NCI-H2107 (cell line): ENCODE data around the gene DTNBP1.
A peak's percentile ranks its signal among the peaks of the same experiment; 100 is the strongest.

Experiments used
- DNase-seq: peaks from one replicate; lab custom pipeline; 2025; lab: John Stamatoyannopoulos, UW

DTNBP1 gene

DNA sequence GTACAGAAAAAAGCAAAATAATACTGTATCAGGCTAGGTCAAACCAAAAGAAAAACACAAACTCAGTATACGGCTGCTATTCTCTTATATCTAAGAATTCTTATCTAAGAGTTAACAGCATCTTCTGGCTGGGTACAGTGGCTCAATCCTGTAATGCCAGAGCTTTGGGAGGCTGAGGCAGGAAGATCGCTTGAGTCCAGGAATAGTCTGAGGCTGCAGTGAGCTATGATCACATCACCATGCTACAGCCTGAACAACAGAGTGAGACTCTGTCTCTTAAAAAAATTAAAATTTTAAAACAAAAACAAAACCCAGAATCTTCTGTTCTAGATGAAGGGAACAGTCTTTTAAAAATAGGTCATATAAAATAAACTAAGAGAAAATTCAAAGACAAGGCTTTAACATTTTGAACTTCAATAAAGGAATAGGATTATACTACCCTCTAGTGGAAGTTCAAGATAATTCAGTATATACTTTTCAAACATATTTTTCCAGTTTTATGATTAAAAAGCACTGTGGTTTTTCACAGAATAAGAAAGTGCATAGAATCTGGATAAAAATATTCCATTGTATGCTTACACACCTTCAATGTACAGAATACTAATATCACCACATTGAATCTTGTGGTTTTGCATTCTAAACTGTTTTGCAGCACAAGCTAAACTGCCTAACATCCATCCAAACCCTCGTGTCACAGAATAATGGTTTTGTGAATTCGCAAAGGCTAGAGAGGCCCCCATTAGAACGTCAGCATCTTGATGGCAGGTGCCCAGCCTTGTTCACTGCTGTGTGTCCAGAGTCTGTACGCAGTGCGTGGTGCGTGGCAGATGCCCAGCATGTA lies 39.3 kb downstream of the DTNBP1 start:
- no peak for DNase-seq

DNA sequence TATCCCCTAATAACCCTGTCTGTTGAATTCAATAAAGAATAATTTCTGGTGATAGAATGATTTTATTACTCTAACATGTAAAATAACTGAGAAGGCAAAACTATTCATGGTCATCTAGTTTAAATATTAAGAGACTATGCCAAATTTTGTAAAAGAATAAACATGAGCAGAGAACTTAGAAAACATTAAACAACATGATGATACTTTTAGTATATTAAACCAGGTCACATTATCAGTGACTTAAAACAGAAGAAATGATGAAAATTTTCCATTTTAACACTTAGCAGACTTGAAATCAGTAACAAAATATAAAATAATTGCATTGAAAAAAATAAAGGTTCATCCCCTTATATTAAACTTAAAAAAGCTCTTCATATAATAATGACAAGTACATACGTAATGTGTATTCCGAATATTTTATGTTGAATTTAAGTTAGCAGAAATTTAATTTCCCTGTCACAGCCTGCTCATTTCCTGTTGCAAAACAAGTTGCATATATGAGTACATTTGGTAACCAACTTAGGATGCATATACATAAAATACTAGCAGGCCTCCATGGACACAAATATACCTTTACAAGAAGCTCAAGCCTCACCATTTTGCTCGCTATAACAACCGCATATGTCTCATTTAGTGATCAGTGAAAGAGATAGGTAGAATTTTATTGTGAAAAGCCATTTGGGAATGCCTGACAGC lies 40.6 kb downstream of the DTNBP1 start:
- no peak for DNase-seq

DNA sequence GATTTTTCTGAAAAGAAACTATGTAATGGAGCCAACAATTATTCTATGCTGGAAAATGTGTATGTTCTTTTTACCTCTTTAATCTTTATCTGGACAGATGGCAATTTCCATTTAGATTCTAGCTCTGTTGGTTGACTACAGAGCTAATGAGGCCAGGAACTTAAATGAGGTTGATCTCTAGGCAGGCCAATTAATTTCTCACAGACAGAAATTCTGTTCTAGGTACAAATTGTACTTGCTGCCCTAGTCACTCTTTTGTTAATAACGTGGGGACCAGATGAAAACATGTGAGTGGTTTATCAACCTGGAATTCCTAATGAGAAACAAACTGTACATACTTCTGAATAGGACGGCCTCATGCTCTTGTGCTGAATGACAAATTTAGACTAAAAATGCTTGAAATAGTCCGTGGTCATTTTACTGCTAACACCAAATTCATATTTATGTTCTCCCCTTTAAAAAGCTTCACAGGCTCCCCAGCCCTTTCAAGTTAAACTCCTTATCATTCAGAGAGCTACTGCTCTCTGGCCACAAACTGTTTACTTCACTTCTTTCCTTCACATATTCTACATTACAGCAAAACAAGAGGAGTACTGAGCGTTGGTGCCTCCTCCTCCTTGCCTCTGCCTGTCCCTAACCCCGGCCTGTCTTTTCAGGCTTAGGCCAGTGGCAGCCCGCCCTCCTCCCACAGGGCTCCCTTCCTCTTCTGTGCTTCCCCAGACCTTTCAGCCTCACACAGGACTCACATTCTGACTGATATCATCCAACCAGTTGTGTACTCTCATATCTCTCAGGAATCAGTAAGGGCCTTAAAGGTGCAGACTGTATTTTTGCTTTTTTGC lies 41.4 kb downstream of the DTNBP1 start:
- DNase-seq, result no peak

DNA sequence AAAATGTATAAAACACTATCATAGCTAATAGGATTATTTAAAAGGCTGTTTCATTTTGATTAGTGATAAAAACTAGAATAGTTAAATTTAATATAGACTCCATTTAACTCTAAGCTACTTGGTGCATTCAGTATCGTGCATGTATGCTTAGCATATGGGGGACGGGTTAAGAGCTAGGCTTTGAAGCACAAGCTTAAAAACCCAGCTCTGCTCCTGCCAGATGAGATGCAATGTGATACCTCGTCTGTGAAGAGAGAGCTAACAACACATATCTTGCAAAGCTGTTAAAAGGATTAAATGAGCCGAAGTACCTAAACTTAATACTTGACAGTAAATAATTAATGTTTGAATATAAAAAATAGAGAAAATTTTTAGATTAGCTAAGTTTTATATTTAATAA lies 42.2 kb downstream of the DTNBP1 start:
- DNase-seq, result peak; percentile 6

DNA sequence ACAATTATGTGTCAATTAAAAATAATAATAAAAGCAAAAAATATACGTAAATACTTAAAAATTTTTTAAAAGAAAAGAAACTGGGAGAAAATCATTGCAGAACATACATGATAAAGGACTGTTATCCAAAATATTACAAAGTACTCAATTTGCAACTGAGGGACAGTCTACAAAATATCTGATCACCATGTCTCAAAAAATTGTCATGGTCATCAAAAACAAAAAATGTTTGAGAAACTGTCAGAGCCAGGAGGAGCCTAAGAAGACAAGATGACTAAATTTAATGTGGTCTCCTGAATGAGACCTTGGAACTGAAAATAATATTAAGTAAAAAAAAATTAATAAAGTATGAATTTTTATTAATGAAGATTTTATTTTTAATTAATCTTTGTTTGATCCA lies 43.5 kb downstream of the DTNBP1 start:
- DNase-seq, result no peak

DNA sequence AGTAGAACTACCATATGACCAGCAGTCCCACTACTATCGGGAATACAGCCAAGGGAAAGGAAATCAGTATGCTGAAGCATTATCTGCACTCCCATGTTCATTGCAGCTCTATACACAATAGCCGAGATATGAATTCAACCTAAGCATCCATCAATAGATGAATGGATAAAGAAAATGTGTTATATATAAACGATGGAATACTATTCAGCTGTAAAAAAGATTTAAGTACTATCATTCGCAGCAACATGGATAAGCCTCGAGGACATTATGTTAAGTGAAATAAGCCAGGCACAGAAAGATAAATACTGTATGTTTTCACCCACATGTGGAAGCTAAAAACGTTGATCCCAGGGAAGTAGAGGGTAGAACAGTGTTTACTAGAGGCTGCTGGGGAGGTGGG lies 44.1 kb downstream of the DTNBP1 start:
- DNase-seq, result no peak

DNA sequence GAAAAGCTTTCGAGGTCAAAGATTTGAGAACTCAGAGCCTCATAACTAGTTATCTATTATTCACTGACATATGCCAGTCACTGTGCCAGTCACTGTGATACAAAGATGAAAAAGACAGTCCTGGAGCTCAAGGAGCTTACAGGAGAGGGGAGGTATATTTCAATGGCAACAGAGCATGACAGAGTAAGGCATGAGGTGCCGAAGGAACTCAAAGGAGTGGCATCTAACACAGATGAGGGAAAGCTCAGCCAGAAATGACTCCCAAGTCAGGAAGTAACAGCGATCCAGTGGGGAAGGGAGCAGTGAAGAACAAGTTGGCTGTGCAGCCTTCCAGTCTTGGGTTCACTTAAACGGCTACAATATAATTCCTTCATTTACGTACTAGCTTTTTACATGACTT lies 46.6 kb downstream of the DTNBP1 start:
- no peak for DNase-seq

DNA sequence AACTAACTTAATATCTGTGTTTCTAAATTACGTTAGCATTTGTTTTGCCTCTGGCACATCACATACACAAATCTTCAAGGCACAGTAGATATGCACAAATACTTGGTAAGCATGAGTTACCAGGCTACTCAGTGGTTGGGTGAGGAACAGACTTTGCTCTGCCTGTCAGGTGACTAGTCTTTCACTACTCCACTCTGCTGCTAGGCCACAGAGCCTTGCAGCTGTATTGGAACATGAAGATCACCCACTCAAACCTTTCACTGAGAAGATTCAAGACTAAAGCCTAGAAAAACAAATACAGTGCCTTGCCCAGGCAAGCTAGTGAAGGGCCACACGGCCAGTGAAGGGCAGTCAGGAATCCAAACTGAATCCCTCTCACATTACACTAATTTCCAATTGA lies 47.0 kb downstream of the DTNBP1 start:
- DNase-seq, result no peak

DNA sequence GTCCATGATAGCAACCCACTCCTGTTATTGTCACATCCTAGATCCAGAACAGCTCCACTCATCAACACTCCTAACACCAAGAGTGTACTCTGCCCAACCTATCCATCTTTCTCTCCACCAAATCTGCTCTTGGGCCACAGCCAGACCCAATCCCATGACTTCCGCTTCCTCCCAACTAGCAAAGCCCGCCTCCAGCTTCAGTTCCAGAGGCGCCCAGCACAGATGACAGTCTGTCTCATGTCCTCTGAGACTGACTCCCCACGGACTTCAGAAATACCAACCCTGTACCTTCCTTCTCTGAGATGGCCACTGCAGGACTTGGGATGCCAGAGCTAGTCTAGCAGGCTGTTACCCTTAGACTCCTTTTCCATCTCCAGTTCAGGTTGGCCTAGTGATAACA lies 48.6 kb downstream of the DTNBP1 start:
- DNase-seq, result no peak

DNA sequence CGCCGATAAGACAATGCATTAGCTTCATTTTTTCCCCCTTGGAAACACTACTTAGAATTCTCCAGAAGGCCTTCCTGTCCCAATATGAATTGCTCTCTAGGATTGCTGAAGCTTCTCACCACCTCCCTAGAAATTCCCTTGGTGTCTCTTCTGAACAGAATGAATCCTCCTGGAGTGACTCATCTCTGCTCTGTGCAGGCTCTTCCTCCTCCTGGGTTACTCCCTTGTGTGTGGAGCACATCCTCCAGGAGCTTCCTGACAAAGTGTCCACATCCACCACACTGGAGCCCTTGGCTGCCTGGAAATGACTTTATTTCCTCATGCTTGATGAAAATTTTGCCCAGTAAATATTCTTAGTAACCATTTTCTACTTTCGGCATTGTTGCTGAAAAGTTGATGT lies 54.4 kb downstream of the DTNBP1 start:
- no peak for DNase-seq

DNA sequence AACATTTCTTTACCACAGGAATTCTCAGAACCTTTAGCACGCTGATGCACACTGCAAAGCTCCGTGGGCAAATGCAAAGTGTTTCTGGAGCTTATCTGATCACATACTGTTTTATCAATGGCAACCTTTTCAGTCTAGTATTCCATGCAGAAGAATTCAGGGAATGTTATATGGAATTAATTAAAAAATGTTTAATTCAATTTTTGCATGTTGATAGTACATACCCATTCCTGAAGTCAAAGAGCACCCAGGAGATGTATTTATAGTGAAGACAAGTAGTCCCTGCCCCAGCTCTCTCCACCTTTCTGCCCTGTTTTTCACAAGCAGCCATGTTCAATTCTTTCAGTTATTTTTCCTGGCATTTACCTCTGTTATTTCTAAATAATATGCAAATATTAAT lies 55.2 kb downstream of the DTNBP1 start:
- no peak for DNase-seq

DNA sequence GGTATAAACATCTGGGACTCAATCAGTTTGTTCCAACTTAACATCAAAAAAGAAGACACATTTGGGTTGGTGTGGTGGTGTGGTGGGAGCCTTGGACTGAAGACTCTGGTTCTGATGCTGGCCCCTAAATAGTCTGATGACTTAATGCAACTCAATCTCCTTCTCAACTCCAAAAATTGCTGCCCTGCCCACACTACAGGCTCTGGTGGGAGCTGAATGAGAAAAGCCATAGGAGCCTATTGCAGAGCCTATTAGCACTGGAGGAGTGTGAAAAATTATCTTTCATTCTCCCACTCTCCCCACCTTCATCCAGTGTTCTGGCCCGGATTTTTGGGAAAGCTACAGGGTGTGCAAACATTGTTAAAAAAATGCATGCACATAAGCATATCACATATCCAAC lies 56.5 kb downstream of the DTNBP1 start:
- DNase-seq, result no peak

DNA sequence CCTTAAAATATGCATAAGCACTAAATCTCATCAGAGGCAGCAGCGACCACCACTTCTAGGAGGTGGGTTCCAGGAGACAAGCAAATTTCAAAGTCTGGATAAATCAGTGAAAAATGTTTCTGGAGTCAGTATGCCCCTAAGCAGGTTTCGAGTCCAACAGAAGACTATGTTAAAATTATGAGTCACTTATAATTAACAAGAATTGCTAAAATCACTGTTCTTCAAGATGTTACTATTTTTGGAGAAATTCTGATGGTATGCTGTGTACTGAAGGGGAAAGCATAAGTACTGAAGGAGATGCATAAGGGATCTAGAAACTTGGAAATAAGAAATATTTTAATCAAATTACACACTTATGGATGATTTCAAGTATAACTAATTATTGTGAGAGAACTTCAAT lies 58.0 kb downstream of the DTNBP1 start:
- DNase-seq, result no peak

DNA sequence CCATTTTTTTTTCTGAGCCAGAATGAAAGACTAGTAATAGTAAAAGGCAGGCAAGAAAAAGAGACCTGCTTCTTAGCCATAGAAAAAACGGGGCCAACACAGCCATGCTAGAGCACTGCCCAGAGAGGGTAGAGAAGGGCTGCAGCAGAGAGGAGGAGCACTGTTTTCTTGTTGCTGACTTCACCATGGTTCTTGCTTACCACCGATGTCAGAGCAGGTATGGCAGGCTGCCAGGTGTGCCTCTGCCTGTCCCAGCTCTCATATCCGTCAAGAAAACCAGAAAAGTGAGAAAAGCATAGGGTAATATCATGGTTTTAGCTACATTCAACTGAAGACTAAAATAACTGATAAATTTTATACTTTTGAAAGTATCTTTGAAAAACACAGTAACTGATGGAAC lies 60.7 kb downstream of the DTNBP1 start:
- no peak for DNase-seq

DNA sequence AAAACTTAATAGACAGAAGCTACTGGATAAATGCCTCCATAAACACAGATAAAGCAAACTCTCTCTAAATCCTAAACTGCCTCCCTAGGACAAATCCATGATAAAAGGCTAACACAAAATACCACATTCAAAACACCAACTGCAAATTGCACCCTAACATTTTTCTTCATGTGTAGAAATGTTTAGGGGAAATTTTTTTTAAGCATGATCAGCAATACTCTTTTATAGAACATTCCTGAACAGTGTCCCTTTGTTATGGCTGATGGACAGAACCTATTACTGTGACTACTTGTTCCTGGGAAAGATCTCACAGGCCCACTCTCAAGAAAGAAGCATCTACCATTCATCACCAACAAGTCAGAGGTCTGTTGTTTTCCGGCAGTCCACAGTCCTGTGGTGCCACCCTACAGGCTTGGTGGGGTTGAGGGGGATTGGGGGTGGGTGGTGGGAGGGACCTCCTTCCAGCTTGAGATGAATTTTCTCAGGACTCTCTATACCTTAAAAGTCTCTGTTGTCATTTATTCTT lies 64.5 kb downstream of the DTNBP1 start:
- no peak for DNase-seq

DNA sequence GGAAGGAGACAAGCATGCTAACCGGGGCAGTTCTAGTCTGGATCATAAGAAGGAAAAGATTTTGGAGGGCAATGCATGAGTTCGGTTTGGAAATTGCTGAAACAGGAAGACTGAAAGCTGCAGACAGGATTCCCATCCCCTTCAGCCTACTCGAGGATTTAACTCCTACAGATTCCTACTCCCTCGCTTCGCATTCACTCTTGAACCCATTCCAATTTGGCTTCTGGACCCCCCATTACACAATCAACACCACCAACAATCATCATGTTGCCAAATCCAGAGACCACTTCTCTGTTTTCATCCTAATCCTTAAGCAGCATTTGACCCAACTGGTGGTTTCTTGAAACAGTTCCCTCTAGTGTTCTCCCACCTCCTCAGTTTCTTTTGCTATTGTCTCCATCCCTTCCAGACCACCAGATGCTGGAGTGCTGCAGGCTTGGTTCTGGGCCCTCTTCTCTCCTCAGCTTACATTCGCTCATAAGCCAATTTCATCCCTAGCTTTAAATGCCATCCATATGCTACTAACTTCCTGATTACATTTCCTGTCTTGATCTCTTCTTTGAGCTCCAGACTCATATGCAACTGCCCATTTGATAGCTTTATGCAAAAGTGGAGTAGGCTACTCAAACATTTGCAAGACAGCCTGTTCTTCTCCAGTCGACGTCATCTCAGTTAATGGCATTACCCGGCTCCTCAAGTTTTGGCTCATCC lies 66.5 kb downstream of the DTNBP1 start:
- DNase-seq, result no peak

DNA sequence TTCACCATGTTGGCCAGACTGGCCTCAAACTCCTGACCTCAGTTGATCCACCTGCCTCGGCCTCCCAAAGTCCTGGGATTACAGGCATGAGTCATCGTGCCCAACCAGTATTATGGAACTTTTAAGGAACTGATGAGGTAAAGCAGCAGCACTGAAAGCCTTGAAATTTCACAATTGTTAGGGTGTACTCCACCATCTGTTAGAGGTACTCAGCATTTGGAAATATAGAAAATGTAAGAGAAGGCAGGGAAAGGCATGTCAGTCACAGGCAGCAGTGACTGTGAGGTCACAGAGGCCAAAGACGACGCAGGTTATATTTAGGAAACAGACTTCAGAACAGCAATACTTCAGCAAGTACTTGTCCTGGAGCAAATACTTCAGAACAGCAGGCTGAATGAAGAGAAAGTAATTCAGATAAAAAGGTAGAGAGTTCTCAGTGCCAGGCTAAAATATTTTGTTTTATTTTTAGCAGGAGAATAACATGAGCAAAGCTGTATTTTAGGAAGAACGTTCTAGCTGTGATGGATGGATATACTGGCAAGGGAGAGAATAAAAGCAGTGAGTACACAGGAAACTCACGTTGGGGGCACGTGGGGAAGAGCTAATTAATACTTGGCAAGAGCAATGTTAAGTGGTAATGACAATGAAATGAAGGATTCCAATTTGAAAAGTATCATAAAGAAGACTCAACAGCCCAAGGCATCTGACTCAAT lies 67.2 kb downstream of the DTNBP1 start:
- no peak for DNase-seq

DNA sequence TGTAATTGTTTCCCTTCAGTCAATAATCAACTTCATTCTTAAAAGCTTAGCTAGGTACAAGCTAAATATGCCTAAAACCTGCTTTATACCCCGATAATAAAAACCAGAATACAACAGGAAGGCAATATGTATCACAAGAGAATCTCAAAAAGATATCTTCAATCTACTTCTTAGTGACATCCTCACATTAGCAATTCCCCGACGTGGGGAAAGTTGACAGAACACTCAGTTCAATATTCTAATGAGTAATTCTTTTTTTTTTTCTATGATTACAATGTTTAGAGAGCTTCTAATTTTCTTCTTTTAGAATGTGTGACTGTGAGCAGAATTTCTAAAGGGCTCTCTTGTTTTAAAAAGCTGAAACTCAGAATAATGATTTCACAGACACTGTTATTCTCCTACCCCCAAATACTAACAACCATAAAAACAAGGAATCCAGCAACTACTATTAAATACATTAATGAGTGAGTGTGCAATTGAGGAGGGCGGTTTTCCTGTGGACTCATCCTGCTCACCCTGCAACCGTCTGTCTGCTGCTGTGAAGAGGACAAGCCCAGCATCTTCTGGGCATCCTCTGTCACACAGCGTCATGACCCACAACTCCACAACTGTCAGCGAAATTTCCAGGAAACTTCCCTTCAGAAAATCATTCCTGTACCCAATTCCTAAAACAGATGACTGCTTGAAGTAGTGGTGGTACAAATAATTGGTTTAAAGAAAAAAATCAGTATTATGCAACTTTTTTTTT lies 68.1 kb downstream of the DTNBP1 start:
- DNase-seq, result no peak

DNA sequence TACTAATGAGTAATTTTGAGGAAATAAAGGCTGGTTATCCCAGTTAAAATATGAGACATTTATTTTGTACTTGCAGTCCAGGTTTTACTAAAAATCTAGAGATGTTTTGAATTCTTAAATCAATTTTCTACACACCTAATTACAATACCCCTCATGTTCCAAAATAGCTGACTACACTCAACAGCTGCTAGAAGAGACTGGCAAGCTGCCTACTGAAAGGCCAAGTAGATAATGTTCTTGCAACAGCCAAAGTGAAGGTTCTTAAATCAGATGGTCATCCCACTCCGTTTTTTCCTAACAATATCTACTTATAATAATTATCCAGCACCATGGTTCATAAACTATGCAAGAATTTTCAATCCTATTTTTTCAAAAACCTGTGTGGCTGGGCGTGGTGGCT lies 69.0 kb downstream of the DTNBP1 start:
- DNase-seq, result no peak

DNA sequence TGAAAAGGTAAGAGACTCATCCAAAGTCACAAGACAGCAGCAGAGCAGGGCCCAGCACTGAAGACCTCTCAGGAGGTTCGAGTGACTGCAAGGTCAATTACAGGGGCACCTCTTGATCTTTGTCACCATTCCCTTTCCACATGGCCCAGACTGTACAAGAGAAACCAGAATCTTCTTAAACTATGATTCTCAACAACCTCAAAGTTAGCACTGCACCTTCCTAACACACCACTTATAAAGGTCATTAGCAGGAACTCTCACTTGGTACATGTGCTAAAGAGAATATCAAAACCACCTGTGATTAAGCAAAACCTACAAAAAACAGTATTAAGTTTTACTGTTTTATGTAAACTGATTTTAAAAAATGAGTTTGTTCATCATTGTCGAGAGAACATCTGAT lies 70.2 kb downstream of the DTNBP1 start:
- DNase-seq, result no peak
